ENCODE measurements around the gene ITGBL1. TPM values are rescaled to one million over a fixed set of nuclear protein-coding genes. Genes with fewer than 3 reads are reported as not detected.

Gene ITGBL1
- total RNA-seq, 1 donor from 2014 or later = 9.5 TPM

DNA sequence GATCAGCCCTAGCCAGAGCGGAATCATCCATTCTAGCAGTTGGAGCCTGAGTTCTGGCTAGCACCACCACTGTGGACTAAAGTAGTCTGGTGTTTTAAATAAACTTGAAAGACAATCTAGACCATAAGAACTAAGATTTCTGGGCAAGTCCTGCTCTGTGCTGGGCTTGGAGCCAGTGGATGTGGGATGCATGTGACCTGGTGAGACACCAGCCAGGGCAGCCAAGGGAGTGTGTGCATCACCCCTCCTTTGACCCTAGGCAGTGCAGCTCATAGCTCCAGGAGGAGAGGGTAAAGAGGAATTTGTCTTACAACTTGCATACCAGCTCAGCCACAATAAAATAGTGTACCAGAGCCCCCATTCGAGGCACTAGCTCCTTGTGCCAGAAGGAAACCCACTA, 21.0 kb downstream of the ITGBL1 start:
- Histone ChIP-seq H3K9me3 (no peaks in the 10 kb centered on the region), H3K27me3 (ENCODE audit: low read depth) (no peaks in the 10 kb centered on the region), H3K36me3 (no peaks in the 10 kb centered on the region), H3K27ac (no peak overlapping the region), H3K4me3 (no peak overlapping the region), H3K4me1 (no peaks in the 10 kb centered on the region)
- TF ChIP-seq, protein P1, sequence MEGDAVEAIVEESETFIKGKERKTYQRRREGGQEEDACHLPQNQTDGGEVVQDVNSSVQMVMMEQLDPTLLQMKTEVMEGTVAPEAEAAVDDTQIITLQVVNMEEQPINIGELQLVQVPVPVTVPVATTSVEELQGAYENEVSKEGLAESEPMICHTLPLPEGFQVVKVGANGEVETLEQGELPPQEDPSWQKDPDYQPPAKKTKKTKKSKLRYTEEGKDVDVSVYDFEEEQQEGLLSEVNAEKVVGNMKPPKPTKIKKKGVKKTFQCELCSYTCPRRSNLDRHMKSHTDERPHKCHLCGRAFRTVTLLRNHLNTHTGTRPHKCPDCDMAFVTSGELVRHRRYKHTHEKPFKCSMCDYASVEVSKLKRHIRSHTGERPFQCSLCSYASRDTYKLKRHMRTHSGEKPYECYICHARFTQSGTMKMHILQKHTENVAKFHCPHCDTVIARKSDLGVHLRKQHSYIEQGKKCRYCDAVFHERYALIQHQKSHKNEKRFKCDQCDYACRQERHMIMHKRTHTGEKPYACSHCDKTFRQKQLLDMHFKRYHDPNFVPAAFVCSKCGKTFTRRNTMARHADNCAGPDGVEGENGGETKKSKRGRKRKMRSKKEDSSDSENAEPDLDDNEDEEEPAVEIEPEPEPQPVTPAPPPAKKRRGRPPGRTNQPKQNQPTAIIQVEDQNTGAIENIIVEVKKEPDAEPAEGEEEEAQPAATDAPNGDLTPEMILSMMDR (IDR thresholded peaks at IDR 0.05) = no peak
- intact Hi-C loops (cut with DNase I) = no loop called here
- no peak for DNase-seq
- ATAC-seq = peak in 1 of 2 donors; percentile 51

DNA sequence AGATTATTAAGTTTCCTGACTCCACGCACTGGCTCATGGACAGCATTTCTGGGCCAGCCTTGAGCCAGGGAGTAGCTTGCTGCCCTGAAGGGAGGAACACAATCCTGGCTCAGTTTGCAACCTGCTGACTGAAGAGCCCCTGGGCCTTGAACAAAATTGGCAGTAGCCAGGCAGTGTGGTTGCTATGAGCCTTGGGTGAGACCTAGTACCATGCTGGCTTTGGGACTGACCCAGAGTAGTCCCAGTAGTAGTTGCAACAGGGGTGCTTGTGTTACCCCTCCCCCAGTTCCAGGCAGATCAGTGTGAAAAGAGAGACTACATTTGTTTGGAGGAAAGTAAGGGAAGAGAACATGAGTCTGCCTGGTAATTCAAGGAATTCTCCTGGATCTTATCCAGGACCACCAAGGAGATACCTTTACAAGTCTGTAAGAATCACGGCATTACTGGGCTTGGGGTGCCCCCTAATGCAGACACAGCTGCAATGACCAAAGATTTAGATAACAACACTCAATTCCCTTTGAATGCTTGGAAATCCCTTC, 22.0 kb downstream of the ITGBL1 start:
- Histone ChIP-seq H3K4me3 (no peak overlapping the region), H3K9me3 (no peaks in the 10 kb centered on the region), H3K36me3 (no peaks in the 10 kb centered on the region), H3K27ac (no peak overlapping the region), H3K4me1 (no peaks in the 10 kb centered on the region), H3K27me3 (ENCODE audit: low read depth) (no peaks in the 10 kb centered on the region)
- TF ChIP-seq, protein P1 (IDR thresholded peaks at IDR 0.05) = peak; percentile 19
- ATAC-seq (peak; percentile 31 to 59), DNase-seq (no peak)
- intact Hi-C loops (cut with DNase I) = no loop called here

DNA sequence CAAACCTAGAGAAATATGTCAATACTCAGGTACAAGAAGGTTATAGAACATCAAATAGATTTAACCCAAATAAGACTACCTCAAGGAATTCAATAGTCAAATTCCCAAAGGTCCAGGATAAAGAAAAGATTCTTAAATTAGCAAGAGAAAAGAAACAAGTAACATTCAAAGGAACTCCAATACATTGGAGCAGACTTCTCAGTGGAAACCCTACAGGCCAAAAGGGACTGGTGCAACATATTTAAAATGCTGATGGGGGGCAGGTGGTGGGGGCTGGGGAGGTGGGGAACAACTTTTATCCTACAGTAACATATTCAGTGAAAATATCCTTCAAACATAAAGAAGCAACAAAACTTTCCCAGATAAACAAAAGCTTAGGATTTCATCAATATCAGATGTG, 23.1 kb downstream of the ITGBL1 start:
- no peak overlapping the region for H3K4me3 ChIP-seq
- no peaks in the 10 kb centered on the region for H3K36me3 ChIP-seq
- no peak for DNase-seq
- no peaks in the 10 kb centered on the region for H3K9me3 ChIP-seq
- ATAC-seq = no peak
- H3K27ac ChIP-seq = no peak overlapping the region
- TF ChIP-seq, protein P1 (IDR thresholded peaks at IDR 0.05) = no peak
- H3K27me3 ChIP-seq (ENCODE audit: low read depth) = no peaks in the 10 kb centered on the region
- intact Hi-C loops (cut with DNase I) = no loop called here
- H3K4me1 ChIP-seq = no peaks in the 10 kb centered on the region

DNA sequence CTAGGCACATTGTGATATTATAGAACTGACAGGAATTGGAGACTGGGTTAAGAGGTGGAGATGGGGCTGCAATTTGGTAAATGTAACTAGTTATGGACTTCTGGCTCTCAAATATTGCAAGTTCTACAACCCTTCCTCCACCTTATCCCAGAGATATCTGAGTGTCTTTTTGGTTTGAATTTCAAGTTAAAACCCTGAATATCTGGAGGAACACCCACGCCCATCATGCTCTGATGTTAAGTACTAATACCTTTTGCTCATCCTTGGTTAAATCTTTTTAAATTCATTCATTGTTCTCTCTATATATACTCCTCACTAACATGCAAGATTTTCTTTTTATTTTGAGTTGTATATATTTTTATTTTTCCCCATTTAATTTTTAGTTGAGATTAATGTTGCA, 28.9 kb downstream of the ITGBL1 start:
- no peaks in the 10 kb centered on the region for H3K36me3 ChIP-seq
- no peak for ATAC-seq
- intact Hi-C loops (cut with DNase I) = no loop called here

DNA sequence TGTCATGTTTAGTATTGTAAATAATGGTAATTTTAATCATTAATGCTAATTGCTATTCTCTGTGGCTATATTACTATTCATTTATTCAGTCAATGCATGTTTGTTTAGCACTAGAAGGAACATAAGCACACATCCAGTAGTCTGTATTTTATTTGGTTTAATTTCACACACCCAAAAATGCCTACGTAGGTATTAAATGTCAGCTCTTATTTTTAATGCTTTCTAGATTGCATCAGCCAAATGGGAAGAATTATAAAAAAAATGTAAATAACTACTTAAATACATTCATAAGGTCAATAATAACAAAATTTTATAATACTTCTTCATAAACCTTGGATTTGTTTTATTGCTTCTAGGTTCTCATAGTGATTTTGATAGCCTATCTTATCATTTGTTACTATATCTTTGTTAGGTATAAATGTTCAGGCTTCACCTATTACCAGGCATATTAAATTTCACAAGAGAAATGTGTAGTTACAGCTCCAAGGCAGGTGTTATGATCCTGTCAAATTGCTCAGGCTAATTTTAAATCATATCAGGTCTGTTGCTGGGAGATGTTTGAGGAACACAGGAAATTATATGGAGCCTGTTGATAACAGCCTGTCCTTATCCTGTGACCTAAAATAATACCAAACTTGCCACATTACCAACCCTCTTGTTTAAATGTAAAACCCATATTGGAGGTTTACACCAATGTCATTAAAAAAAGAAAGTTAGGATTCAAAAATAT, 34.4 kb downstream of the ITGBL1 start:
- H3K4me3 ChIP-seq = no peak overlapping the region

More for the DNA sequence above, 28.9 kb downstream of the ITGBL1 start:
- TF ChIP-seq, protein P1 (IDR thresholded peaks at IDR 0.05) = no peak
- Histone ChIP-seq H3K4me3 (no peak overlapping the region), H3K4me1 (no peaks in the 10 kb centered on the region), H3K27me3 (ENCODE audit: low read depth) (no peaks in the 10 kb centered on the region), H3K27ac (no peak overlapping the region), H3K9me3 (no peaks in the 10 kb centered on the region)
- DNase-seq = no peak

More for the DNA sequence above, 34.4 kb downstream of the ITGBL1 start:
- intact Hi-C loops (cut with DNase I) = no loop called here
- Histone ChIP-seq H3K4me1 (no peaks in the 10 kb centered on the region), H3K27ac (no peak overlapping the region), H3K9me3 (no peaks in the 10 kb centered on the region), H3K36me3 (no peaks in the 10 kb centered on the region), H3K27me3 (ENCODE audit: low read depth) (no peaks in the 10 kb centered on the region)
- ATAC-seq = no peak
- TF ChIP-seq, protein P1 (IDR thresholded peaks at IDR 0.05) = no peak
- no peak for DNase-seq
